SJSA1 (cell line): ENCODE measurements around the gene CPEB2. TPM values are rescaled to one million over a fixed set of nuclear protein-coding genes. Genes with fewer than 3 reads are reported as not detected.
A peak's percentile ranks its signal among the peaks of the same experiment; 100 is the strongest.

Experiments used
- DNase-seq, 2 experiments: peaks; one replicate each; pipeline ENCODE4 v3.0.0-alpha.2; 2015 to 2020; ENCODE audit warnings: low spot score in 2 of 2, low read depth in 1 of 2
- H3K27ac ChIP-seq: fragments of 250-450 bp; sonication (Bioruptor Pico); 2 replicates; pipeline ENCODE4 v1.5.1; 2020; ENCODE audit warnings: mild to moderate bottlenecking, moderate library complexity
- H3K27me3 ChIP-seq: fragments of 250-450 bp; sonication (Bioruptor Pico); replicated peaks from 2 replicates; pipeline ENCODE4 v1.5.1; 2020; ENCODE audit warnings: mild to moderate bottlenecking, moderate library complexity
- H3K36me3 ChIP-seq: fragments of 250-450 bp; sonication (Bioruptor Pico); 2 replicates; pipeline ENCODE4 v1.5.1; 2020; ENCODE audit warnings: mild to moderate bottlenecking
- H3K4me1 ChIP-seq: fragments of 250-450 bp; sonication (Bioruptor Pico); replicated peaks from 2 replicates; pipeline ENCODE4 v1.6.1; 2021; ENCODE audit warnings: mild to moderate bottlenecking
- H3K4me3 ChIP-seq: fragments of 250-450 bp; sonication (Bioruptor Pico); 2 replicates; pipeline ENCODE4 v1.5.1; 2020; ENCODE audit warnings: mild to moderate bottlenecking
- H3K9me3 ChIP-seq: fragments of 250-450 bp; sonication (Bioruptor Pico); replicated peaks from 2 replicates; pipeline ENCODE4 v1.5.1; 2020; ENCODE audit warnings: mild to moderate bottlenecking
- total RNA-seq: library from RNA; depleted of rRNA; stranded (reverse); fragments of >200 nt; shearing (Covaris generic); gene quantifications from 2 replicates; pipeline ENCODE4 v1.2.3, GENCODE V29; 2014

The CPEB2 gene
- total RNA-seq, 1 experiment from 2014 or later: 1.6 TPM

GRCh38 chr4:15003401-15003890 is 1.2 kb downstream of the CPEB2 start:
- no peak overlapping the region; the same call in 1 of the 2 replicates for H3K27ac ChIP-seq
- H3K4me1 ChIP-seq: peaks cover 7% of the 10 kb centered on the region; the same call in 1 of the 2 replicates
- no peaks in the 10 kb centered on the region for H3K27me3 ChIP-seq
- DNase-seq: peak; percentile 31 to 36
- H3K9me3 ChIP-seq: no peaks in the 10 kb centered on the region
- H3K36me3 ChIP-seq: no peaks in the 10 kb centered on the region
- H3K4me3 ChIP-seq: peak overlapping the region; percentile 82

- H3K27ac ChIP-seq: no peak overlapping the region
- no peaks in the 10 kb centered on the region for H3K36me3 ChIP-seq
- H3K4me3 ChIP-seq: peak overlapping the region; percentile 82
- DNase-seq: peak; percentile 19 to 38
- peaks cover 7% of the 10 kb centered on the region; the same call in 1 of the 2 replicates for H3K4me1 ChIP-seq
- no peaks in the 10 kb centered on the region for H3K9me3 ChIP-seq
- H3K27me3 ChIP-seq: no peaks in the 10 kb centered on the region
Observed at GRCh38 chr4:15003891-15004738, 1.8 kb downstream of the CPEB2 start.

GRCh38 chr4:15004739-15005301 is 2.5 kb downstream of the CPEB2 start:
- no peaks in the 10 kb centered on the region for H3K27me3 ChIP-seq
- H3K4me1 ChIP-seq: peaks cover 7% of the 10 kb centered on the region; the same call in 1 of the 2 replicates
- peak overlapping the region; percentile 82 for H3K4me3 ChIP-seq
- no peaks in the 10 kb centered on the region for H3K9me3 ChIP-seq
- DNase-seq: peak; percentile 44 to 52
- H3K27ac ChIP-seq: peak overlapping the region; percentile 11; the same call in 1 of the 2 replicates
- H3K36me3 ChIP-seq: no peaks in the 10 kb centered on the region

GRCh38 chr4:15005474-15006115 is 3.3 kb downstream of the CPEB2 start:
- Histone ChIP-seq H3K9me3 (no peaks in the 10 kb centered on the region), H3K4me1 (peaks cover 7% of the 10 kb centered on the region; the same call in 1 of the 2 replicates), H3K27me3 (no peaks in the 10 kb centered on the region), H3K4me3 (peak overlapping the region; percentile 82), H3K27ac (peak overlapping the region; percentile 11; the same call in 1 of the 2 replicates), H3K36me3 (no peaks in the 10 kb centered on the region)
- no peak for DNase-seq

GRCh38 chr4:15006416-15007024 is 4.2 kb downstream of the CPEB2 start:
- H3K27ac ChIP-seq: no peak overlapping the region
- no peak for DNase-seq
- H3K4me1 ChIP-seq: peaks cover 7% of the 10 kb centered on the region; the same call in 1 of the 2 replicates
- H3K4me3 ChIP-seq: no peak overlapping the region
- no peaks in the 10 kb centered on the region for H3K36me3 ChIP-seq
- no peaks in the 10 kb centered on the region for H3K27me3 ChIP-seq
- no peaks in the 10 kb centered on the region for H3K9me3 ChIP-seq

- Histone ChIP-seq H3K9me3 (no peaks in the 10 kb centered on the region), H3K4me3 (no peak overlapping the region), H3K4me1 (peaks cover 7% of the 10 kb centered on the region; the same call in 1 of the 2 replicates), H3K36me3 (no peaks in the 10 kb centered on the region), H3K27ac (no peak overlapping the region), H3K27me3 (no peaks in the 10 kb centered on the region)
- DNase-seq: no peak
Observed at GRCh38 chr4:15007201-15007600, 4.9 kb downstream of the CPEB2 start.

- peaks cover 7% of the 10 kb centered on the region; the same call in 1 of the 2 replicates for H3K4me1 ChIP-seq
- H3K36me3 ChIP-seq: no peaks in the 10 kb centered on the region
- H3K9me3 ChIP-seq: no peaks in the 10 kb centered on the region
- no peak overlapping the region for H3K4me3 ChIP-seq
- no peak overlapping the region for H3K27ac ChIP-seq
- H3K27me3 ChIP-seq: no peaks in the 10 kb centered on the region
- no peak for DNase-seq
Observed at GRCh38 chr4:15010038-15010585, 7.8 kb downstream of the CPEB2 start.

GRCh38 chr4:15011166-15011565 is 8.9 kb downstream of the CPEB2 start:
- H3K4me1 ChIP-seq: no peaks in the 10 kb centered on the region
- H3K4me3 ChIP-seq: no peak overlapping the region
- no peaks in the 10 kb centered on the region for H3K36me3 ChIP-seq
- H3K9me3 ChIP-seq: no peaks in the 10 kb centered on the region
- no peak for DNase-seq
- no peaks in the 10 kb centered on the region for H3K27me3 ChIP-seq
- H3K27ac ChIP-seq: no peak overlapping the region

- H3K9me3 ChIP-seq: no peaks in the 10 kb centered on the region
- H3K27me3 ChIP-seq: no peaks in the 10 kb centered on the region
- no peaks in the 10 kb centered on the region for H3K4me1 ChIP-seq
- no peak overlapping the region for H3K4me3 ChIP-seq
- DNase-seq: no peak
- H3K27ac ChIP-seq: no peak overlapping the region
- H3K36me3 ChIP-seq: no peaks in the 10 kb centered on the region
Observed at GRCh38 chr4:15012017-15012788, 9.9 kb downstream of the CPEB2 start.

GRCh38 chr4:15013585-15013984 is 11.3 kb downstream of the CPEB2 start:
- H3K9me3 ChIP-seq: no peaks in the 10 kb centered on the region
- no peaks in the 10 kb centered on the region for H3K36me3 ChIP-seq
- no peaks in the 10 kb centered on the region for H3K4me1 ChIP-seq

GRCh38 chr4:15015170-15015569 is 12.9 kb downstream of the CPEB2 start:
- Histone ChIP-seq H3K4me1 (no peaks in the 10 kb centered on the region), H3K36me3 (no peaks in the 10 kb centered on the region), H3K9me3 (no peaks in the 10 kb centered on the region), H3K27me3 (no peaks in the 10 kb centered on the region), H3K4me3 (no peak overlapping the region), H3K27ac (no peak overlapping the region)
- DNase-seq: no peak

More at GRCh38 chr4:15013585-15013984, 11.3 kb downstream of the CPEB2 start:
- no peak for DNase-seq
- H3K27me3 ChIP-seq: no peaks in the 10 kb centered on the region
- H3K4me3 ChIP-seq: no peak overlapping the region
- H3K27ac ChIP-seq: no peak overlapping the region

GRCh38 chr4:15018361-15018760 is 16.1 kb downstream of the CPEB2 start:
- H3K27me3 ChIP-seq: no peaks in the 10 kb centered on the region
- H3K36me3 ChIP-seq: no peaks in the 10 kb centered on the region
- no peak for DNase-seq
- H3K27ac ChIP-seq: no peak overlapping the region
- H3K9me3 ChIP-seq: no peaks in the 10 kb centered on the region
- no peaks in the 10 kb centered on the region for H3K4me1 ChIP-seq
- no peak overlapping the region for H3K4me3 ChIP-seq
